ENCODE data around the gene PSAP. TPM values are rescaled to one million over a fixed set of nuclear protein-coding genes. Genes with fewer than 3 reads are reported as not detected.

PSAP gene
- polyA plus RNA-seq, 2 of the 4 experiments (the other 2 are of a cell fraction): 690 to 1,519 TPM

GRCh38 chr10:71778071-71778825, 72.8 kb downstream of the PSAP start:
- TF ChIP-seq HEYL (CRISPR knock-in tag; IDR thresholded peaks at IDR 0.05) (no peak), KDM1A (IDR thresholded peaks at IDR 0.05; ENCODE audit: low read depth) (no peak), NFE2L2 (conservative IDR thresholded peaks at IDR 0.05; ENCODE audit: low read length) (no peak), JUNB (IDR thresholded peaks at IDR 0.05) (no peak), CHD4 (IDR thresholded peaks at IDR 0.05; ENCODE audit: borderline replicate concordance) (no peak), ZNF302 (CRISPR knock-in tag; IDR thresholded peaks at IDR 0.05) (no peak), MAFK (IDR thresholded peaks at IDR 0.05; ENCODE audit: partially characterized antibody) (no peak), ZFP36 (IDR thresholded peaks at IDR 0.05; ENCODE audit: borderline replicate concordance, partially characterized antibody) (no peak), CEBPB (IDR thresholded peaks at IDR 0.05) (no peak), HOXB13 (CRISPR knock-in tag; IDR thresholded peaks at IDR 0.05; ENCODE audit: low read depth) (no peak), RARB (CRISPR knock-in tag; IDR thresholded peaks at IDR 0.05) (no peak), EHF (CRISPR knock-in tag; IDR thresholded peaks at IDR 0.05) (no peak), MAX (IDR thresholded peaks at IDR 0.05) (no peak)
- TF ChIP-seq, protein P1, sequence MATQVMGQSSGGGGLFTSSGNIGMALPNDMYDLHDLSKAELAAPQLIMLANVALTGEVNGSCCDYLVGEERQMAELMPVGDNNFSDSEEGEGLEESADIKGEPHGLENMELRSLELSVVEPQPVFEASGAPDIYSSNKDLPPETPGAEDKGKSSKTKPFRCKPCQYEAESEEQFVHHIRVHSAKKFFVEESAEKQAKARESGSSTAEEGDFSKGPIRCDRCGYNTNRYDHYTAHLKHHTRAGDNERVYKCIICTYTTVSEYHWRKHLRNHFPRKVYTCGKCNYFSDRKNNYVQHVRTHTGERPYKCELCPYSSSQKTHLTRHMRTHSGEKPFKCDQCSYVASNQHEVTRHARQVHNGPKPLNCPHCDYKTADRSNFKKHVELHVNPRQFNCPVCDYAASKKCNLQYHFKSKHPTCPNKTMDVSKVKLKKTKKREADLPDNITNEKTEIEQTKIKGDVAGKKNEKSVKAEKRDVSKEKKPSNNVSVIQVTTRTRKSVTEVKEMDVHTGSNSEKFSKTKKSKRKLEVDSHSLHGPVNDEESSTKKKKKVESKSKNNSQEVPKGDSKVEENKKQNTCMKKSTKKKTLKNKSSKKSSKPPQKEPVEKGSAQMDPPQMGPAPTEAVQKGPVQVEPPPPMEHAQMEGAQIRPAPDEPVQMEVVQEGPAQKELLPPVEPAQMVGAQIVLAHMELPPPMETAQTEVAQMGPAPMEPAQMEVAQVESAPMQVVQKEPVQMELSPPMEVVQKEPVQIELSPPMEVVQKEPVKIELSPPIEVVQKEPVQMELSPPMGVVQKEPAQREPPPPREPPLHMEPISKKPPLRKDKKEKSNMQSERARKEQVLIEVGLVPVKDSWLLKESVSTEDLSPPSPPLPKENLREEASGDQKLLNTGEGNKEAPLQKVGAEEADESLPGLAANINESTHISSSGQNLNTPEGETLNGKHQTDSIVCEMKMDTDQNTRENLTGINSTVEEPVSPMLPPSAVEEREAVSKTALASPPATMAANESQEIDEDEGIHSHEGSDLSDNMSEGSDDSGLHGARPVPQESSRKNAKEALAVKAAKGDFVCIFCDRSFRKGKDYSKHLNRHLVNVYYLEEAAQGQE (IDR thresholded peaks at IDR 0.05): no peak
- Histone ChIP-seq H3K27ac (no peak overlapping the region), H3K4me1 (peaks cover 12% of the 10 kb centered on the region), H3K4me2 (no peak overlapping the region), H3K9me3 (no peaks in the 10 kb centered on the region), H3K4me3 (no peak overlapping the region)
- 78% methylated on average over 11 of the region's 11 CpGs for WGBS (ENCODE audit: missing lambda C conversion rate)
- ATAC-seq (no peak), DNase-seq (ENCODE audit: low read depth in 1 of 2, low spot score in 1 of 2) (no peak), FAIRE-seq (no peak)
- ChIA-PET POLR2A (no interaction called here), CTCF (interaction anchor here (0.6 to 2.4 kb wide), 7 partner anchors 8 to 459 kb away, joined by 3 to 9 read pairs (median 4); partner anchors contain the start of gene SLC29A3)

GRCh38 chr10:71777213-71777985, 73.7 kb downstream of the PSAP start:
- POLR2A ChIA-PET: no interaction called here
- Histone ChIP-seq H3K4me1 (peaks cover 15% of the 10 kb centered on the region), H3K4me2 (no peak overlapping the region), H3K4me3 (no peak overlapping the region), H3K9me3 (no peaks in the 10 kb centered on the region), H3K27ac (no peak overlapping the region)
- TF ChIP-seq, protein P2, sequence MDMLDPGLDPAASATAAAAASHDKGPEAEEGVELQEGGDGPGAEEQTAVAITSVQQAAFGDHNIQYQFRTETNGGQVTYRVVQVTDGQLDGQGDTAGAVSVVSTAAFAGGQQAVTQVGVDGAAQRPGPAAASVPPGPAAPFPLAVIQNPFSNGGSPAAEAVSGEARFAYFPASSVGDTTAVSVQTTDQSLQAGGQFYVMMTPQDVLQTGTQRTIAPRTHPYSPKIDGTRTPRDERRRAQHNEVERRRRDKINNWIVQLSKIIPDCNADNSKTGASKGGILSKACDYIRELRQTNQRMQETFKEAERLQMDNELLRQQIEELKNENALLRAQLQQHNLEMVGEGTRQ (IDR thresholded peaks at IDR 0.05): no peak
- TF ChIP-seq JUN (IDR thresholded peaks at IDR 0.05) (no peak), NFE2L2 (conservative IDR thresholded peaks at IDR 0.05; ENCODE audit: low read length) (no peak), GATA3 (IDR thresholded peaks at IDR 0.05; ENCODE audit: borderline replicate concordance) (no peak), SREBF2 (IDR thresholded peaks at IDR 0.05) (no peak), ZSCAN20 (CRISPR knock-in tag; IDR thresholded peaks at IDR 0.05) (no peak), KDM5A (IDR thresholded peaks at IDR 0.05) (no peak), NPAS2 (CRISPR knock-in tag; IDR thresholded peaks at IDR 0.05; ENCODE audit: borderline replicate concordance) (no peak)
- 88% methylated on average over 17 of the region's 17 CpGs for WGBS (ENCODE audit: missing lambda C conversion rate)
- ATAC-seq (no peak), FAIRE-seq (no peak), DNase-seq (ENCODE audit: low read depth in 1 of 2, low spot score in 1 of 2) (no peak)
- CTCF ChIA-PET: interaction anchor here (0.7 to 2.4 kb wide), 7 partner anchors 13 to 474 kb away, joined by 3 to 9 read pairs (median 3); no protein-coding TSS in a partner anchor
